HG03432 (cell line): ENCODE results near the gene BRD7.

ENCODE experiments used
- ATAC-seq: cut with Tn5 transposase; IDR thresholded peaks from one replicate; pipeline ENCODE4 v1.9.1; 2021; ENCODE audit warnings: mild to moderate bottlenecking, moderate library complexity; ENCODE audit not compliant: unreplicated experiment

The BRD7 gene

DNA sequence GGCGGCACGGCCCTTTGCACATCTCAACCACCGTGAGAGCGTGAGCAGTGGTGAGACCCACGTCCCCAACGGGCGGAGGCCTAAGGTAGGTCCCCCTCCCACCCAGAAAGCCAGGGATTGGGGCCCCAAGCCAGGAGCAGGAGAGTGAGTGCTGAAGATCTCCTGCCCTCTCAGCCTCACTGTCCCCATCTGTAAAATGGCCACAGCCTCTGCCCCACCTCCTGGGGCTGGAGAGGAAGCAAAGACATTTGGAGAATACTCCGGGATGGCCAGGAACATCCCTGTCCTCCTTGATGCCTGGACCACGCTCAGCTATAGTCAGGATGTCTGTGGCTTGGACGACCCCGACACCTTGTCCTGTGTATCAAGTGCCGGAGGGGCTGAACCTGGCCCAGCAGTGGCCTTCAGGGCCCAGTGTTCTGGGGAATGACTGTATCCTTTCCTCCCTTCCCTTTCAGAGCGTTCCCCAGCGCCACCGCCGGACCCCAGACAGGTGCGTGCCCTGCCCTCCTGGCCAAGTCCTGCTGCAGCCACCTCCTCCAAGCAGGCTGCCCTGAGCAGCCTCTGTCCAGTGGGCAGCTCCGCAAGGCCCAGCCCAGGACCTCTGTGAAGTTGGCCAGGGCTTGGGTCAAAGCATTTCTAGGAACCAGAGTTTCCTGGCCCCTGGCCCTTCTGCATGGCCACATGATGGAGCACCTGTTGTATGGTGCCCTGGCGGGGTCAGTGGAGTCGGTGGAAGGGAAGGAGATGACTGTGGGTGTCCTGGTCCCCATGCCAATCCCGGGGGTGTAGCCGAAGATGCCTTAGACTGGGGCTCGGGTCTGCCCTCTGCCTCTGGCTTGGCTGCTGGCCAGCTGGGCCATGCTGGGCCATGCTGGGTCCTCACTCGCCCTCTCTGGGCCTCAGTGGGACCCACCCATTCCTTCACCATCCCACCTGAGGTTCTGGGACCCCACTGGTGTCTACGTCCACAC is 64.0 kb downstream of the BRD7 start:
- ATAC-seq = no peak

GRCh38 chr16:50303605-50304466 is 65.0 kb downstream of the BRD7 start:
- ATAC-seq = no peak

DNA sequence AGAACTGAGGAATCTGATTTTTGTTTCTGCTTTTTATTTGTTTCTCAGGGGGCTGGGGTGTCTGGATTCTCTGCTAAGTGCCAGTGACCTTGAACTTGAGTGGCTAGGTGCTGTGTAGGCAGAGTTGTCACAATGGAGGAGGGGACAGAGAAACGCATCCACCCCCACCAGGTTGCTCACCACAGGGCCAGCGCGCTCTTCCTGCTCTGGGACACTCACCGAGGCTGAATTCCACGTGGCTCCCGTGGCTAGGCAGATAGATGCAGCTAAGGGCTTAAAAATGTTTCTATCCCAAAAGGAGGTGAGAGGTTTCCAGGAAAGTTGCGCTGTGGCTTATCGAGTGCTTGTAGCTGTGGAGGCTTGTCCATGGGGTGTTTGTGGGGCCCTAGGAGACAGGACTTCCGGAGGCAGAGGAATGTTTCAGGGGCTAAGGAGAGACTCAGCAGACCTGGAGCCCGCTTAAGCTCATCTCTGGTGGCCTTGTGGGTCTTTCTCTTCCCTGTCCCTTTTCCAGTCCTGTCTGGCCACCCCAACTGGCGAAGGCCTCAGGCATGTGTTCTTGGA is 65.7 kb downstream of the BRD7 start:
- no peak for ATAC-seq

- ATAC-seq = no peak
These were observed 66.2 kb downstream of the BRD7 start for GRCh38 chr16:50302472-50303005.

DNA sequence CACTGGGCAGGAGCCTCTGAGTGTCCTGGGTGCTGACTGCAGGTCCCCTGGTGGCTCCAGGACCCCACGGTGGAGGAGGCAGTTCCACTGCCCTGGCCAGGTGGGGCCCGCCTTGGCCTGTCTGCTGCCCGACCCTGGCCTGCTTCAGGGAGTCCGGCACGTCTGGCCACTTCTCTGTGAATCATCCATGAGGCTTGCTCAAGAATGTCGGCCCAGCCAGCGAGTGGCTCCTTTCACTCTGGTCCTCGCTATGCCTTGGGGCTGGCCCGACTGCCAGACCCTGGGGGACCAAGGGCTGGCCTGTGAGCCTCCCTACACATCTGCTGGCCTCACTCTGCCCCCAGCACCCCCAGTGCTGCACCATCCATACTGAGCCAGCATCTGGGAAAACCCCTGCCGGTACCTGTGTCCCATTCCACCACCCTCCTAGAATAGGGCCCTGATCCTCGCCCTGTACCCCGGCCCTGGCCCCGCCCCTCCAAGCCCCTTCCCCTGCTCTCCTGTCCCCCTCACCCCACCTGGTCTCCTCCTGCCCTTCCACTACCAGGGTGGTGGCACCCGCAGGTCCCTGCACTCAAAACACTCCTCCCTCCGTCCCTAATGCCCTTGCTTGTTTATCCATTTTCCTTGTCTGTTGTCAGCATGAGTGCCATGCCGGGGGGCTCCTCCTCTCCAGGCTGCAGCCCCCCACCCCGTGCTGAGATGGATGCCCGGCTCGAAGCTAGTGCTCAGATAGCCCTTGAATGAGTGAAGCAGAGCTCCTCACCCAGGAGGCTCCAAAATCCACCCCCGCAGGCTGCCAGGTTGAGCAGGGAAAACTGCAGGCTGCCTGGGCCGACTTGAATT is 66.9 kb downstream of the BRD7 start:
- no peak for ATAC-seq

GRCh38 chr16:50300942-50301625 is 67.7 kb downstream of the BRD7 start:
- no peak for ATAC-seq

GRCh38 chr16:50299508-50300105 is 69.2 kb downstream of the BRD7 start:
- no peak for ATAC-seq

DNA sequence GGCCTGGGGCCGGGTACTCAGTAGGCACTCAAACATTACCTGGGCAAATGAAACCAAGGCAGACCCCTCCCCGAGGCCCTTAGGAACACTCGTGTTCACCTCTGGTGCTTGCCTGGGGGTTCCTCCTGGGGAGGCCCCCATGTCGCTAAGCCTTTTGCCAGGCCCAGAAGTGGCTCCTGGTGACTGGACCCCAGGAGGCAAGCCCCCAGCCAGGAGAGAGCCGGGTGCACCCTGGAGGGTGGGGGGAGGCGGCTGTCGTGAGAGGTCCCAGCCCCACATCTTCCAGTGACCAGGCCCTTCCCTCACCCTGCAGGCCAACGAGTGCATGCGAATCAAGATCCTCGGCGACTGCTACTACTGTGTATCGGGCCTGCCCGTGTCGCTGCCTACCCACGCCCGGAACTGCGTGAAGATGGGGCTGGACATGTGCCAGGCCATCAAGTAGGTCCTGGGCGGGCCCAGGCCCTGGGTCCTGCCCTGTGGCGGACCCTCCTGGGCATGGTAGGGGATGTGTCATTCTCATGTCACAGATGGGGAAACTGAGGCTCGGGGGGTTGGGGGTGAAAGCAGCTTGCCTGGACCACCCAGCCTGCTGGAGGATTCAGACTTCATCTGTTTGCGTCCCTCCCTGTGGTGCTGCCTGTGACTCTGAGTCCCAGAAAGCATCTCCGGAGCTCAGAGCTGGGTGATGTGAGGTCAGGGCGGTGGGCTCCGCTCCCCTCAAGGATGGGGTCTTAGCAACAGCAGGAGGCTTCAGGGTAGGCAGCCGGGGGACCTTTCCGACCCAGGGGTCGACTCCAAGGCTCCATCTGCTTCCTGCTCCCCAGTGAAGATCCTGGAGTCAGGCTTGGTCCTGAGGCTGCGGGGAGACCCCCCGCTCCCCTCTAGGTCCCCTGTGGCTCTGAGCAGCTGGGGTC is 69.9 kb downstream of the BRD7 start:
- ATAC-seq = no peak

- no peak for ATAC-seq
These were observed 70.7 kb downstream of the BRD7 start for GRCh38 chr16:50298075-50298460.

- ATAC-seq = no peak
These were observed 71.3 kb downstream of the BRD7 start for GRCh38 chr16:50297301-50298074.

DNA sequence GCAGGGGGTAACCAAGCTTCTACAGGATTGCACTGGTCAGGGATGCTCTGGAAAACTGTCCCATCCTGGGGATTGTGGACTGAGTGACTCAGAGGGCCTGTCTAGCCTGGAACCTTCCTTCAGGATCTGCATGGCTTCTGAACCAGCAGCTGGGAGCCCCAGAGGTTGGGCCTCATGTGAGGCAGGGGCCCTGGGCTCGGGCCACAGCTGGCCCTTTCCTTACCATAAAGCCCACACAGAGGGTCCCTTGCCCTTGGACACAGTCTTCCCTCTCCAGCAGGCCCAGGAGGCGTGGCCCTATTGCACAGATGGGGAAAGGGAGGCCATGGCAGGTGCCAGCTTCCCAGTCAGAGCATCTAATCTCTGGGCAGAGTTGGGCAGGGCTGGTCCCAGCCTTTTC is 72.0 kb downstream of the BRD7 start:
- ATAC-seq = no peak

- ATAC-seq = no peak
These were observed 73.2 kb downstream of the BRD7 start for GRCh38 chr16:50295541-50296132.

DNA sequence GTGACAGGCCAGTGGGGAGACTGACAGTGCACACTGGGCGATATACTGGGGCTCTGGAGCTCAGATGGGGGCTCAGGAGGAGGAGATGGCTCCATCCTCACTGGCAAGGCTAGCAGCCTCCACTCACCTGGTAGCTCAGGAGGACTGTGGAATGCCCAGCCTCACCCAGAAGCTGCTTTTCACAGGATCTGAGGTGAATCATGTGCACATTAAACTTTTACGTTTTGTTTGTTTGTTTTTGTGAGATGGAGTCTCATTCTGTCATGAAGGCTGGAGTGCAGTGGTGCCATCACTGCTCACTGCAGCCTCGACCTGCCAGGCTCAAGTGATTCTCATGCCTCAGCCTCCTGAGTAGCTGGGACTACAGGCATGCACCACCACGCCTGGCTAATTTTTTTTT is 73.8 kb downstream of the BRD7 start:
- no peak for ATAC-seq

GRCh38 chr16:50293994-50294855 is 74.6 kb downstream of the BRD7 start:
- ATAC-seq = no peak

GRCh38 chr16:50293041-50293783 is 75.6 kb downstream of the BRD7 start:
- no peak for ATAC-seq

DNA sequence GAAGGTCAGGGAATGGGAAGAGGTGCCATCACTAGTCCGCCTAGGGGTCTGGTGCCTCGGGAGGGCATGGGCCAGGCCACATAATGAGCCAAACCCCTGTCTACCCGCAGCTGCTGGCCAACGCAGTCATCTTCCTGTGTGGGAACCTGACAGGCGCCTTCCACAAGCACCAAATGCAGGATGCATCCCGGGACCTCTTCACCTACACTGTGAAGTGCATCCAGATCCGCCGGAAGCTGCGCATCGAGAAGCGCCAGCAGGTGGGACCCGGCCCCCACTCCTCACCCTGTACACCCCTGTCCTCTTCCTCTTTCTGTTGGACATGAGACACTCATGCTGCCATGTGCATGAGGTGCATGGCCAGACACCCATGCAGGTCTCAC is 76.2 kb downstream of the BRD7 start:
- ATAC-seq = no peak
